Right atrium auricular region (tissue), 2 donors: ENCODE data around the gene RAMP3. TPM values are rescaled to one million over a fixed set of nuclear protein-coding genes. Genes with fewer than 3 reads are reported as not detected.

Experiments used
- DNase-seq: peaks from one replicate; pipeline ENCODE4 v3.0.0-alpha.2; 2019; ENCODE audit warnings: low spot score
- H3K27ac ChIP-seq, 2 donors: fragments of 200-600 bp; sonication (generic); 1 replicate in 1 of 2; 2 replicates in 1 of 2; pipeline ENCODE4 v1.5.1; 2016 to 2019
- H3K27me3 ChIP-seq, 2 donors: fragments of 200-600 bp; sonication (generic); one replicate each; pipeline versions ENCODE4 v1.5.1 to v1.6.0; 2017 to 2019
- H3K36me3 ChIP-seq: fragments of 200-600 bp; sonication (generic); one replicate; pipeline ENCODE4 v1.5.1; 2016
- H3K4me1 ChIP-seq, 2 donors: fragments of 200-600 bp; sonication (generic); one replicate each; pipeline versions ENCODE4 v1.5.1 to v1.6.0; 2017 to 2019
- H3K4me3 ChIP-seq, 2 donors: fragments of 200-600 bp; sonication (generic); 1 replicate in 1 of 2; 2 replicates in 1 of 2; pipeline ENCODE4 v1.5.1; 2017 to 2019; ENCODE audit warnings: mild to moderate bottlenecking in 1 of 2, moderate library complexity in 1 of 2
- H3K9me3 ChIP-seq, 2 donors: fragments of 200-600 bp; sonication (generic); one replicate each; pipeline ENCODE4 v1.5.1; 2019
- total RNA-seq, 2 donors: library from RNA; depleted of rRNA; stranded (reverse); fragments of >200 nt; gene quantifications; one replicate each; pipeline ENCODE4 v1.1.0, GENCODE V29; 2016
- TF ChIP-seq, protein P1 (sequence below), 2 donors: fragments of 200-600 bp; sonication (generic); IDR thresholded peaks; one replicate each; pipeline ENCODE4 v1.5.1; 2019; ENCODE audit warnings: antibody characterized with exemption in 2 of 2

RAMP3 gene
- total RNA-seq, 2 donors from 2014 or later: 62.0 to 77.2 TPM

DNA sequence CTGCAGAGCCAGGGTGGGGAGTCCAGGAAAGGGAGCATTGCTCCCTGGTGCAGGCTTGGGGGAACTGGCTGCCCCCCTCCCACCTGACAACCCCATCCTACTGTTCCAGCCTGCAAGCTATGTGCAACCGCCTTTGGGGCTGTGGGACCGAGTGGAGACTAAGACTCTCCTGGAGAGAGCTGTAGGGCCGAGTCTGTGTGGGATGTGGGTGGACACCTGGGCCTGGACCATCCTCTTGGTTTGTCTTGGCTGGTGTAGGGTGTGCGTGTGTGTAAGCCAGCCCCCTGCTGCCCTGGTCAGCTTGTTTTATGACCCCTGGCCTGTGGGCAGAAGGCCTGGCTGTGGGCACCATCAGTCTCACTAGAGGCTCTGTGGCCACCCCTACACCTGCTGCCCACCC is 1.6 kb upstream of the RAMP3 start:
- TF ChIP-seq, protein P1, sequence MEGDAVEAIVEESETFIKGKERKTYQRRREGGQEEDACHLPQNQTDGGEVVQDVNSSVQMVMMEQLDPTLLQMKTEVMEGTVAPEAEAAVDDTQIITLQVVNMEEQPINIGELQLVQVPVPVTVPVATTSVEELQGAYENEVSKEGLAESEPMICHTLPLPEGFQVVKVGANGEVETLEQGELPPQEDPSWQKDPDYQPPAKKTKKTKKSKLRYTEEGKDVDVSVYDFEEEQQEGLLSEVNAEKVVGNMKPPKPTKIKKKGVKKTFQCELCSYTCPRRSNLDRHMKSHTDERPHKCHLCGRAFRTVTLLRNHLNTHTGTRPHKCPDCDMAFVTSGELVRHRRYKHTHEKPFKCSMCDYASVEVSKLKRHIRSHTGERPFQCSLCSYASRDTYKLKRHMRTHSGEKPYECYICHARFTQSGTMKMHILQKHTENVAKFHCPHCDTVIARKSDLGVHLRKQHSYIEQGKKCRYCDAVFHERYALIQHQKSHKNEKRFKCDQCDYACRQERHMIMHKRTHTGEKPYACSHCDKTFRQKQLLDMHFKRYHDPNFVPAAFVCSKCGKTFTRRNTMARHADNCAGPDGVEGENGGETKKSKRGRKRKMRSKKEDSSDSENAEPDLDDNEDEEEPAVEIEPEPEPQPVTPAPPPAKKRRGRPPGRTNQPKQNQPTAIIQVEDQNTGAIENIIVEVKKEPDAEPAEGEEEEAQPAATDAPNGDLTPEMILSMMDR (IDR thresholded peaks at IDR 0.05): no peak
- Histone ChIP-seq H3K36me3 (no peaks in the 10 kb centered on the region), H3K4me3 (no peak overlapping the region), H3K27me3 (no peaks in the 10 kb centered on the region), H3K4me1 (peaks cover 0 to 18% of the 10 kb centered on the region in 2 donors), H3K27ac (no peak overlapping the region), H3K9me3 (no peaks in the 10 kb centered on the region)
- DNase-seq: no peak

DNA sequence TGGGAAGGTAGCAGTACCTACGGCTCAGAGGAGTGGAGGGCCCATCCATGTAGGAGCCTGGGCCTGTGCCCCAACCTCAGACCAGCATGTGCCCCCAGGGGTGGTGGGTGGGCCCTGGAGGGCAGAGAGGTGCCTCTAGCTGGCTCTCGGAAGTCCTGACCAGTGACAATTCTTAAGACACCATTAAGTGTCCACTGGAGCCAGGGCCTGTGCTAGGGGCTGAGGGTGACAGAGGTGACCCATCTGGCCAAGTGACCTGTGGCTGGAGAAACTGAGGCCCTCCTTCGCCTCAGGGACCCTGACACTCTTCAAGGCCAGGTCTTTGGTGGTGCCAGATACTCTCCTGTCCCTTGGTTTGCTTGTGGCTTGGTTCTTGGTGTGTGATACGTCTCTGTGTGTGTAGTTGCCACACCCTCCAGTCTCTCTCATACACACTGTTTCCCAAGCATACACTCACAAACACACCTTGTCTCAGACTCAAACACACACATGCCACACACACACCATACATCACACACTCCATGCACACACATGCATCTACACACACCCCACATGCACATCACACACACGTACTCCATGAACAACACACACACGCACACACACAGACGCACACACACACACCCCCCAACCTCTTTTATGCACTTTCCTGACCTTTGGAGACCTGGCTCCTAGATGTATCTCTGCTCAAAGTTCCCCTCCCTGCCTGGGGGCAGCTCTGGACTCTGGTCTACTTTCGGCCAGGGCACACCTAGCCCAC is 897 bp upstream of the RAMP3 start:
- Histone ChIP-seq H3K9me3 (no peaks in the 10 kb centered on the region), H3K27ac (no peak overlapping the region), H3K27me3 (no peaks in the 10 kb centered on the region), H3K4me1 (peaks cover 0 to 18% of the 10 kb centered on the region in 2 donors), H3K4me3 (peak overlapping the region in 1 of 2 donors; percentile 59), H3K36me3 (no peaks in the 10 kb centered on the region)
- TF ChIP-seq, protein P1 (IDR thresholded peaks at IDR 0.05): no peak
- DNase-seq: no peak

DNA sequence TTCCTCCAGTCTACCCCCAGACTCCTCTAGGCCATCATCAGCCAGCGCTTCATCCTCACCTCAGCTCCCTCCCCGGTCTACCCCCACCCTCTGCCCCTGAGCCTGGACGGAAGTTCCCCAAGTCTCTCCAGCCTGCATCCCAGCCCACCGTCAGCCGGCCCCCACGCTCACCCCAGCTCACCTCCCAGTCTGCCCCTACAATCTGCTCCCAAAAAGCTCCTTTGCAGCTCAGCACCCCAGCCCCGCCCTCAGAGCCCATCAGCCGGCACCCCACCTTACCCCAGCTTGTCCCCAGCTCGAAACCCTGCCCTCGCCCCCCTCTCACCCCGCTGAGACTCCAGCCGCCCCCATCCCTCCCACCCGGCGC is 322 bp upstream of the RAMP3 start:
- Histone ChIP-seq H3K27ac (peak overlapping the region; percentile 40 to 54), H3K4me3 (peak overlapping the region; percentile 36 to 59), H3K36me3 (no peaks in the 10 kb centered on the region), H3K4me1 (peaks cover 0 to 18% of the 10 kb centered on the region in 2 donors), H3K27me3 (no peaks in the 10 kb centered on the region), H3K9me3 (no peaks in the 10 kb centered on the region)
- DNase-seq: no peak
- TF ChIP-seq, protein P1 (IDR thresholded peaks at IDR 0.05): no peak

DNA sequence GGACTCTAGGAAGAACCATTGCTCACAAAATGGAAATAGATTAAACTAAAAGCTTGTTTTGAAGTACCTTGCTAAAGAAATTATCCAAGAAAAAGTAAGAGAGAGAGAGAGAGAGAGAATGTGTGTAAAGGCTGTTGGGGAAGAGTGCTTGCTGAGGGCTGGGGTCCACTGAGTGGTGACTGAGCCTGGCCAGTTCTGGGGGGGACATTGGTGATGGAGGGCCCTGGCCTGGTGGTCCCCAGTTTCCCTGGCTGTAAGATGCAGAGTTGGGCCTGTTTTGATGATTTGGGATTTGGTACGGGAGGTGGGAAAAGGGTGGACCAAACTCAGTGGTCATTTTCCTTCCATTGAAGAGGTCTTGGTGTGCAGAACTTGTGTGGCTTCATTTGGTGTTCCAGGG is 880 bp downstream of the RAMP3 start:
- Histone ChIP-seq H3K36me3 (no peaks in the 10 kb centered on the region), H3K27me3 (no peaks in the 10 kb centered on the region), H3K27ac (peak overlapping the region; percentile 40 to 54), H3K9me3 (no peaks in the 10 kb centered on the region), H3K4me1 (peaks cover 0 to 18% of the 10 kb centered on the region in 2 donors), H3K4me3 (peak overlapping the region; percentile 36 to 59)
- TF ChIP-seq, protein P1 (IDR thresholded peaks at IDR 0.05): no peak
- DNase-seq: no peak

DNA sequence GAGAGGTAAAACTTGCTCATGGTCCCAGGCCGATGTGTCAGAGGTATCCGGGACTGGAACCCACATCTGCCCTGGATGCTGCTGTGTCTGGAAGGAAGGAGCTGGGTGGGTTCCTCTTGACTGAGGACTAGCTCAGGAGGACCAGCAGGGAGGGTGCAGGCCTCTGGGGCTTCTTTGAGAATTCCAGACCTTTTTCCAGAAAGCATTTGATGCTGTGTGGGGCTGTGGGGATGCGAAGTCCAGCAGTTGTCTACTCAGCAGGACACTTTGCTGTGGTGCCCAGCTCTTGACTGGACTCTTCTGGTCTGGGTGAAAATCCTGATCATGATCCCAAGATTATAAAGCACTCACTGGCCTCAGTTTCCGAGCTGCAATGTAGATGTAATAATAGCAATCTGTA is 1.7 kb downstream of the RAMP3 start:
- Histone ChIP-seq H3K4me1 (peaks cover 0 to 18% of the 10 kb centered on the region in 2 donors), H3K27me3 (no peaks in the 10 kb centered on the region), H3K4me3 (peak overlapping the region; percentile 36 to 59), H3K9me3 (peaks cover 0 to 6% of the 10 kb centered on the region in 2 donors), H3K27ac (peak overlapping the region; percentile 35 to 54), H3K36me3 (no peaks in the 10 kb centered on the region)
- TF ChIP-seq, protein P1 (IDR thresholded peaks at IDR 0.05): no peak
- DNase-seq: no peak
